HG02623 (cell line): ENCODE results near the gene XPO4.

ENCODE experiments used
- ATAC-seq: cut with Tn5 transposase; IDR thresholded peaks from one replicate; pipeline ENCODE4 v1.9.1; 2021; ENCODE audit warnings: moderate library complexity; ENCODE audit not compliant: unreplicated experiment

XPO4 gene

DNA sequence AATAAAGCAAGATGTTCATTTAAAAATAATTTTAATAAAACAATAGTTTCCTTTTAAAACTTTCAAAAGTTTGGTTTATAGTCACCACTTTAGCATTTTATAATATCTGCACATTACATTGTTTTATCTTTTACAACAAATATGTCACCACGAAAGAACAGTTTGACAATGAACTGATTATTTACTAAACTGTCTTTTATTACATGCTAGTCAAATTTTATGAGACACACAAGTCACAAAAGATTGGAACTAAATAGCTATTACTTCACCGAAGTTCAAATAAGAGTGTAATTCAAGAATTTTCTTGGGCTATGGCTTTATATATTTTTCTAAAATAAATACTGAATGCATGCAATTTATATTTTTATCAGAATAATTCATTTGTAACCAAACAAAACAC is 71.3 kb downstream of the XPO4 start:
- no peak for ATAC-seq

DNA sequence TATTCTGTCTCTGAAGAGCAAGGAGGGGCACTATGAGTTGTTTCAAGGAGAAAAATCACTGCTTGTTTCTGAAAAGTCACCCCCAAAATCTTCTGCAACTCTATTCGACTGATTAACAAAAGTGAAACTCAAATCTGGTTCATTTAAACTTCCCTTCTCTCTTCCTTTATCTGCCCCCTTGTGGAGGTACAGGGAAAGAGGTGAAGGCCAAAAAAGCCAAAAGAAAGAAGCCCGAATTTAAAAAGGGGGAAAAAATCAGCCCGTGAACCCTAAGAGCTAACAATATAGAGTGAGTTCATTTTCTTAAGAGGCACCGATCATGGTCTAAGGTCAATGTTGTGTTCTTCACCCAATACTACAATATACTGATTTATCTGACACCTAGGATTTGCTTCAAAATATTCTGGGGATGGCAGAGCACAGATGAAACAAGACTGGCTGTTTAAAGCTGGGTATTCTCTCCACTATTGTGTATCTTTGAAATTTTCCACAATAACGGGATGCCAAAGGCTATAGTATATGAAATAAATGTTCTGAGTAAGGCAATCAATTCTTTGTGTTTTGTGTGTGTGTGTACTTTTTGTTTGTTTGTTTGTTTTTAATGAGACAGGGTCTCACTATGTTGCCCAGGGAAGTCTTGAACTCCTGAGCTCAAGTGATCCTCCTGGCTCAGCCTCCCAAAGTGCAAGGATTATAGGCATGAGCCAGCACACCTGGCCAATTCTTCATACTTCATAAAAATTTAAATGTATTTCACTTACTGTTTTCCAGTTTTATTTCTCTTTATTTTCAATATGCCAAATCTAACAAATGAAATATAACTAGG is 73.8 kb downstream of the XPO4 start:
- no peak for ATAC-seq

DNA sequence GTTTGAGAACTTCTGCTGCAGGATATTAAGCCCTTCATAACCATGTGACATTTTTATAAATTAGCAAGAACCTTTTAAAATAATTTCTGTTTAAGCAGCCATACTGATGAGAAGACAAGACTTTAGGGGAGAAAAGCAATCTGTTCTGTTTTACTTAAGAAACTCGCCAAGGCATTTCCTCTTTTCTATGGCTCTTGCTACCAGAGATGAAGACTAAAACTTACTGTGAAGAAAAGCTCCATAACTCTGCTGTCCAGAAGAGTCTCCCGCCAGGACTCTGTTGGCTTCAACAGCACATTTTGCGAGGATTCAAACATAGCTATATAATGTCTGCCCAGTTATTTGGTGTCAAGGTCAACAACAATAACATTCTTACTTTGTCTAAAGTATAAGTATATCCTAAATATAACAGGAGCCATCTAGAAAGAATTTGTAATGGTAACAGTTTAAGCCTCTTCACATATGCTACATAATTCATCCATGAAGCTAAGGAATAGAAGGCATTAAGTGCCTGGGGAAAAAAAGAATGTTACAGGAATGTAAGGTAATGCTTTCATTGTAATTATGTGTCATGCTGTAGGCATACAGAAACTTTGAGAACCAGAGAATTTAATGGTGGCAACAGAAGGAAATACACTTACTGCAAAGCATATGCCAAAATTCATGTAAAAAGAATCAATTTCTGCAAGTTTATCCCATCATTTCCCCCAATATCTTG is 75.5 kb downstream of the XPO4 start:
- no peak for ATAC-seq

DNA sequence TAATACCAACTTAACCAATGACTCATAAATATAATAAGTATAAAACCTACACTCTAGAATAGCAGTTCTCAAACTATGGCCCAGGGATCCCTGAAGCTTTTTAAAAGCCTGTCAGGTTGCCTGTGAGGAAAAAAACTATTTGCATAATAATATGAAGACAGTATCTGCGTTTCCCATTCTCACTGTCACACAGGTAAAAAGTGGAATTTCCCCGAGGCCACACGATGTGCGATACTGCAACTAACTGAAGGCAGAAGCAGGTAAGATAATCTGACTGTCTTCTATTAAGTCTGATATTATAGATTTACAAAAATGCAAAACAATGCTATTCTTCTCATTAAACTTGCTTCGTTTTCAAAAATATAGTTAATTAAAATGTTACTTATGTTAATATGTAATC is 76.2 kb downstream of the XPO4 start:
- no peak for ATAC-seq

DNA sequence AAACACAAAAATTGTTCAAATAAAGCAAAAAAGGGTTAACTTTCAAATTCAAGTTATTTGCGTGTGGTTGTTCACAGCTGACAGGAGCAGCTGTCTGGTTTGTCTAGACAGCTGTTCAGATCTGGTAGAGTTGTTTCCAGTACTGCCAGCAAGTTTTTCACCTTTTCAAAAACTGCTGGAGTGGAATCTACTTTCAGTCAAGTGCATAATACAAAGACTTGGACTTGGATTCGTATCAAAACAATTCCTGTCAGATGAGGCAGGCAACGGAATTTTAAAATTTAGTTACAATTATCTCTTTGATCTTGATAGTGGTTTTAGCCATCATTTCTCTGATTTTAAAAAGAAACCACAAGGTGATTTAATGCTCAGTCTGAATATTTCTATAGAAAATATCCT is 77.1 kb downstream of the XPO4 start:
- no peak for ATAC-seq

DNA sequence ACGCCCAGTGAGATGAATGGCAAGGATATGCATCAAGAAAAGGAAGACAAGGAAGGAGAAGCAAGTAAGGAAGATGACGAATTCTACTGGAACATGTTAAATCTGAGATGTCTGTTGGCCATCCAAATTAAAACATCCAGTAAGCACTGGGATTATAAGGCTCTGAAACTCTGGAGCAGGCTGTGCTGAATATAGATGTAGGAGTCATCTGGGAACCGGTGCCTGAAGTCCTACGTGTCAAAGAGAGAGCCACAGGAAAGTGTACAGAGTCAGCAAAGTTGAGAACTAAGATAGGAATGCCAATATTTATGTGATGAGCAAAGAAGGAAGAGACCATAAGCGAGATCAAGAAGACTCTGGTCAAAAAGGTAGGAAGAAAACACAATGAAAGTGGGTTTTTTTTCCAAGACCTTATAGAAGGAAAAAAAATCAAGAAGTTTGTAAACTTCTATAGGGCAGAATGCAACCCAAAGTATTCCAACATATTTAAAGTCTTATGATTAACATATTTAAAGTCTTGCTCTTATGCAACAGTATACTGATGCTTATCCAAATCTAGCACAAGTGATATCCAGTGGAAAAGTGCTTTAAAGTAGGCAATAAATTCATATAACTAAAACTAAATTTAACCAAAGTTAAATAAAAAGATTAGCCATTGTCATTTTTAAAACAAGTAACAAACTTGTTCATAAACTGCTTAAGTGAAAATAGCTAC is 77.6 kb downstream of the XPO4 start:
- no peak for ATAC-seq

DNA sequence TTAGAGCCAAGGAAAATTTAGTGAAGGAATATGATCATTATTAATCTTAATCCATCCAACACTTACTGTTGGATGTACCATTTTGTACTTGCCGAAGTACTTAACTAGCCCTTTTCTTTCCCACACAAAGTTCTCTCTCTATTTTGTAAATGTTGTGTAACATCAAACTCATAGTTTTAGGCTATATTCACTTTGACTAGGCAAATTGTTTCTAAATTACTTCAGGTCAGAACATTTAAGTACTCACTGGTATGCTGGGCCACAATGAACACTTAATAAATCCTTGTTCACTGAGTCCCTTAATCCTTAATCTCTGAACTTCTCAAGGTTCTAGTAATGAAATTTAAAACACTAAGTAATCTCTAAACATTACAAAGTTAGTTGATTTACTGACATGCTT is 79.5 kb downstream of the XPO4 start:
- no peak for ATAC-seq

DNA sequence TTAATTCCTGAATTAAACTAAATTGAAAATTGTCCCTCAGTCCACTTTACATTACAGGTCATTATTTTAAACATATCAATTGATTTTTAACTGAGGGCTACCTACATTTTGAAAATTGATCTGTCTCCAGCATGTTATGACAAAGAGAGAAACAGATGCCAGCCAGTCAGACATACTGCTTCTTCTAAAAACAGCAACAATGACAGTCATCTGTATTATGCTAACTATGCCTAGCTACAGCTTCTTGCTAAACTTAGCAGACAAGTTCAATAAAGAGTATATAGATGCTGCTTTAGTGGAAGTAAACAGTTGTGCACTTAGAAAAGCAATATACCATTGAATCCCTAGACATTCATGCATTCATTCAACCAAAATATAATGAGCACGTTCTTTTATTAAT is 80.1 kb downstream of the XPO4 start:
- no peak for ATAC-seq

DNA sequence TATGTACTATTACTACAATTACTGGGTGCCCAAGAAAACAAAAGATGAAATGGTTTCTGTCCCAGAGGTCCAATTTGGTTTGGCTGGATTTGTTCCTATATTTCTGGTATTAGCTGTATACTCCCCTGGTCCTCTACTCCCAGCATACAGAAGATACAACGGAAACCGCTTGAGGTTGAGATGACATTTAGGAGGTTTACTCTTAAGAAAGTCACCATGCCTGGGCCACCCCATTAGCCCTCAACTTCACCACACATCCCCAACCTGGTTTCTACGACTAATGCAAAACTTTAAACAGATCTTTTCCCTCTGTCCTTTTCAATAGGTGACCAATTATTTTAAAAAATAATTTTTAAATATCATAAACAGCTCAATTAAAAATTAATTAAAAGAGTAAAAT is 82.8 kb downstream of the XPO4 start:
- ATAC-seq = no peak

DNA sequence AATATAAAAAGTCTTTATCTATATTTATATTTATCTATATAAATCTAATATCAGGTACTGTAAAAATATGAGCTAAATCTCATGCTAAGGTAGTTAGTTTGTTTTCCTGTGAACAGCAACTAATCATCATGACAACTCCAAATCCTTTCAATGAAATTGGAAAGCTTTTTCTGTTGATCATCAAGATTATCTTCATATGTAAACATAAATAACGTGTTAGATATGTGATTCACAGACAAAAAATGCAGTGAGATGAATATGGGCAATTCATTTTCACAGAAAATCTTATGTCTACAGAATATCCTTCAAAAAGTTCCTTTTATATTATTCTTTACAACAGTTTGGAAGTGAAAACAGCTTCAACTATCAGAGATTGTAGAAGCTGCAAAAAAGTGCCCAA is 87.1 kb downstream of the XPO4 start:
- ATAC-seq = no peak

DNA sequence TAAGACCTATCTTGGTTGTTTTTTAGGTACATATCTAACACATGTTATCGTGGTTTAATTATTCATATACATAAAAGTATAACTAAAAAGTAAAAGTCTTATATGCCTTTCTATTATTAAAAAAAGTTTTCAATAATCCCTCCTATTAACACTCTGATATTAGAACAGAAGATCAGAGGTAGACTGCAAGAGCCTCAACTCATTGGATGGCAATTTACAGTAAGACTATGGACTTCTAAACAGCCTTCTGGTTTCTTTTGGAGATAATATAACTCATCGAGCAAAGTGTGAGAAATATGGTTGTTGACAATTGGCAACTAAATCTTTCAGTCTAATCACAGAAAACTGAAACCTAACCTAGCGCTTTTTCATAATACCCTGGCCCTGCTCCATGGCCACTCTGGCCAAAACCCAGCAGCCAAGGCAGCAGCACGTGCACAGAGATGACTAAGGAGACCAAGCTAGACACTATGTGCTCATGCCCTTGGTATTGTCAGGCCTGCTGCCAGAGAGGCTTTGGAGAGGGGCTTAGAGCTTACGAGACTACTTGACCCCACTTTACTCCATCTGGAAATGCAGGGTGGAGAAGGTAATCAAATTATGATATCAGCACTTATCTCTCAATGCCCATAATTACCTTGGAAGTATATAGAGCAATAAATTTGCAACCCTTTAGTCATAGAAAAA is 88.2 kb downstream of the XPO4 start:
- no peak for ATAC-seq

DNA sequence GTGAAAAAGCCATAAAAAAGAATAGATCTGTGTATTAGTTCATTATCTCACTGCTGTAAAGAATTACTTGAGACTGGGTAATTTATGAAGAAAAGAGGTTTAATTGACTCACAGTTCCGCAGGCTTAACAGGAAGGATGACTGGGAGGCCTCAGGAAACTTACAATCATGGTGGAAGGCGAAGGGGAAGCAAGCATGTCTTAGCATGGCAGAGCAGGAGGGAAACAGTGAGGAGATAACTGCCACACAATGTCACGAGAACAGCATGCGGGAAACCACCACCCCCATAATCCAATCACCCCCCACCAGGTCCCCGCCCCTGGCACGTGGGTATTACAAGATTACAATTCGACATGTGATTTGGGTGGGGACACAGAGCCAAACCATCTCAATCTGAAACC is 89.7 kb downstream of the XPO4 start:
- ATAC-seq = no peak

DNA sequence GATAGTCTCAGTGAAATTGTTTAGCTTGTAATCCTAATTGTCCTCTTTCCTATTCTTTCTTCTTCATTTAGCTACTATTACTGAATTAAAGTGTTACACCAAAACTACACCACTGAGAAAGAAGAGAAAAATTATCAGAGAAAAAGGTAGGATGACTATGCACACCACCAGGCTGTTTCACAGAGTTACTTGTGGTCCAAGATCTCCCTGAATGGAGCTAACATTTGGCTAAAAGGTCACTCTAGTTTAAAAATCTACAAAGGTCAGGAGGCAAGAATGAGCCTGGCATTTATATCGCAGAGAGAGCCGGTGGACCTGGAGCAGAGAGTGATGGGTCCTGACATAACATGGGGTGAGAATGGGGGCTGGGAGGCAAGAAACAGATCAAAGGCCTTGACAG is 91.7 kb downstream of the XPO4 start:
- no peak for ATAC-seq

DNA sequence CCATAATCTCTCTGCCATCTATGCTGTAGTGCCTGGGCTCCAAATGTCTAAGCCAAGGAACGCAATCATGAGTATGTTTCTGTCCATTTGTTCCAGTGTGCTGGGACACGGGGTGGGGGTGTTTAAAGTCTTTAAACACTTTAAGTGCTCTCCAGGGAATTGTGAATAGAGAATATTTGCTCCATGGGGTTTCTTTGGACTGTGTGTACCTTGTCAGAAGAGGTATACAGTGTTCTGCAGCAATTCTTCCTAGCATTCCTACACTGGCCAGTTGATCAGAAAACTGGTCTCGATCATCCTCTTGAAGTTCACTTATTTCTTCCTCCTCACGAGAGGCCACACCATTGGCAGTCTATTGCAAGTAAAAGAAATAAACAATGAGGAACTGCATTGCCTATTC is 93.7 kb downstream of the XPO4 start:
- ATAC-seq = no peak

DNA sequence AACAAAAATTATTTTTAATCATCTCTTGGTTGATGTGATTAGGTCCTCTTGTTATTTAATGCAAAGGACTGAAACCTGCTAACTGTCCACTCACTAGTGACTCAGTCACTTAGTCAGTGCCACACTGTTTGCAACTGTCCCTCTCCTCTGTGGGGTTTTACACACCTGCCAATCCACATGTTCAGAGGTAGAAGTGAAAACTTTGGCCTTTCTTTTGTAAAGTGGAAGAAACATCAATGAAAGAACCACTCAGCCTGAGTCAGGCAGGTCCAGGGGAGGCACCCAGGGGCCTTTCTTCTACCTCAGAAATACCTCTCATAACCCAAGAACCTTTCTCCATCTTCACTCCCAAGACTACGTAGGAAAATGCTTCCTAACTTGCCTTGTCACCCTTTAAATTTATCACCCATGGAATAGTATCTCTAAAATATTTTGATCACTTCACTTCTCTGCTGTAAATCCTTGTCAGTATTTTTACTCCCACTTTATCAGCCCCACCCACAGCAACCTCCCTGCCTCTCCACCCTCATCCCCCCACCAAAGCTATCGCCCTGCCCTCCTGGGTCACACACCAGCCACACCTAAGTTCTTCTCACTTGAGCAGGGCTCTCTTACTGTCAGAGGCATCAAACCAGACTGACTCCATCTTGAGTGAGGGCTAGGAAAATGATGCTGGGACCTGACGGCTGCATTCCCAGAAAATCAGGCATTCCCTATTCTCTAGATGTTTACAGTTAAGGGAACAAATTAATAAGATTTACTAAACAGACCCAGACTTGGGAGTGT is 99.2 kb downstream of the XPO4 start:
- no peak for ATAC-seq

DNA sequence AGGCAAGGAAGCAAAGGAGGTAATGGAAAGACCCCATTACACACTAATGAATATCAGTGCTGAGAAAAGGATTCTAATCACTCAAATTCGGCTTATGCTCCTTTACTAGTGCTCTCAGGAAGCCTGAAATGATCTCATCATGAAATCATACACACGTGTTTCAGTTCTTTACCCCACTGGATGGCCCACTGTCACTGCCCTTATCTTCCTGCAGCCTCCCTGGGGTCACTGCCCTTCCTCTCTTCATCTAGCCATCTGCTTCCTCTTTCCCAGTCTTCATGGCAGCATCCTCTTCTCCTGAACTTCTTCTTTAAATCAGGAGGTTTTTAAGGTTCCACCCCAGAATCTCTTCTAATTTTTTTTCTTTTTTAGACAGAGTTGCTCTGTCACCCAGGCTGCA is 100.8 kb downstream of the XPO4 start:
- ATAC-seq = no peak

DNA sequence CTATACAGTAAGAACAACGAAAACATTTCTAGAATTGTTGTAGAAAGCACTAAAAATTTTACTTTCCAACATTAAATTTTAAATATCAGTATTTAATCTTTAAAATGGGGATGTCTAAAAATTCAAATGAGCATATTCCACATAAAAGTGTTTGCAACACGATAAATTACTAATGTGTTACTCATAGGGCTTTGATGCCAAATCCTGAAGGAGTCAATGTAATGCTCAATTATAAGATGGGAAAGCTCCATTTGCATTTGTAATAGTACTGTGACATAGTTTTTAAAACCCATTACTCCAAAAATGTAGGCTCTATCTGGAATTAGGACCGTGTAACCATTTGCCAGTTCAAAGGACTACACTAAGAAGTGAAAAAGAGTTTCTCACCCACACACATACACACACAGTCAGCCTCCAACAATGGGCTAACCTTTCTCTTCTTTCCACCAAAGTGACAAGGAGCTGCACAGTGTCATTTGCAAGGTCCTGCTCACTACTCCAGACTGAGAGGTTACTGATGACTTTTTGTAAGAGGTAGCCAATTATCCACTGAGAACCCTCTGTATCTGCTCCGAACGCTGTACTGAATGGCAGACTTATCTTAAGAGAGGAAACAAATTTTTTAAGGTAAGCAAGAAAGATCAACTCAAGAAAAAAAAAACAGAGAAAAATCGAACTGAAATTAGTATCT is 102.7 kb downstream of the XPO4 start:
- no peak for ATAC-seq

DNA sequence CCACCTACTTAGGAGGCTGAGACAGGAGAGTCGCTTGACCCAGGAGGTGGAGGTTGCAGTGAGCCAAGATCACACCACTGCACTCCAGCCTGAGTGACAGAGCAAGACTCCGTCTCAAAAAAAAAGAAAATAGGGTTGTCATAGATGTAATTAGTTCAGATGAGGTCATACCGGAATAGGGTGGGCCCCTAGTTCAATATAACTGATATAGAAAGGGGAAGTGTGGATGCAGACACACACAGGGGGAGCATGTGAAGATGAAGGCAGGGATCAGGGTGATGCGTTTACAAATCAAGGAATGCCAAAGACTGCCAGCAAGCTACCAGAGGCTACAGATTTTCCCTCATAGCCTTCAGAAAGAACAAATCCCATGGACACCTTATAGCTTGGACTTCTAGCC is 104.5 kb downstream of the XPO4 start:
- ATAC-seq = no peak

DNA sequence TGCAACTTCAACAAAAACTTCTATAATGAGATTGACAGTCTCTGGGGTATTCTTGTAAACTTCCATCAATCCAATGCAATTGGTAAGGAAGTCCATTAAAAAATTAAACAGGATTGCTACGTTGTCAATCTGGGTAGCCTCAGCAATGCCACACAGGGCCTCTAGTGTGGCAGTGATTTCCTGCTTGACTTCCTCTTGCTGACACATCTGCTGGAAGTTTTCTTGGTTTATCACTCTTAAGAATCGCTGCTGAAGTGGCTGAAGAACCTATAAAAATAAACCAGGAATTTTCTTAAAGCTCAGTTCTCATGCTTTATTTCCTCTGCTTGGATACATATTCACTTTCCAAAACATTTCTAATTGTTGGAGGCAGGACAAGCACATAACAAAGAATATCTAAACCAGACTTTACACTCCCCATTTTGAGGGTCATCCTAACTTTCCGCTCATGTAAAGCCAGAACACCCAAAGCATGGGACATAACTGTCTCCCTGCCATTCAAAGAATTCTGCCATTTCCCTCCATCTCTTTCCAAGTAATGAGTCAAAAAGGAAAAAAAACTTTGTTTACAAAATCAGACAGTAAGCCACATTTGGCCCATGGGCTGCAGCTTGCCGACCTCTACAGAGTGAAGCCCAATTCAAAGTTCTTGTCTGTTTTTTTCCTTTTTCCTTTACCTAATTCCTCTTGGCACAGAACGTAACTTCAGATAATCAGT is 105.6 kb downstream of the XPO4 start:
- no peak for ATAC-seq
